Stimulated activated CD8-positive, alpha-beta memory T cell treated with anti-CD3 and anti-CD28 coated beads, Interleukin-12 subunit alpha, Interleukin-12 subunit beta, amount 100 ng/mL, for 24 hours (primary cell): Measurements from ENCODE around the gene APOBEC3C.
A peak's percentile ranks its signal among the peaks of the same experiment; 100 is the strongest.
"Not testable (repeated sequence)": the region's sequence is repeated elsewhere in the genome, so short reads cannot be mapped to it uniquely, and the experiment has no call there.

Experiments
- DNase-seq: peaks from one replicate; pipeline ENCODE4 v3.0.0-alpha.2; 2020; ENCODE audit errors: extremely low read depth

The APOBEC3C gene

DNA sequence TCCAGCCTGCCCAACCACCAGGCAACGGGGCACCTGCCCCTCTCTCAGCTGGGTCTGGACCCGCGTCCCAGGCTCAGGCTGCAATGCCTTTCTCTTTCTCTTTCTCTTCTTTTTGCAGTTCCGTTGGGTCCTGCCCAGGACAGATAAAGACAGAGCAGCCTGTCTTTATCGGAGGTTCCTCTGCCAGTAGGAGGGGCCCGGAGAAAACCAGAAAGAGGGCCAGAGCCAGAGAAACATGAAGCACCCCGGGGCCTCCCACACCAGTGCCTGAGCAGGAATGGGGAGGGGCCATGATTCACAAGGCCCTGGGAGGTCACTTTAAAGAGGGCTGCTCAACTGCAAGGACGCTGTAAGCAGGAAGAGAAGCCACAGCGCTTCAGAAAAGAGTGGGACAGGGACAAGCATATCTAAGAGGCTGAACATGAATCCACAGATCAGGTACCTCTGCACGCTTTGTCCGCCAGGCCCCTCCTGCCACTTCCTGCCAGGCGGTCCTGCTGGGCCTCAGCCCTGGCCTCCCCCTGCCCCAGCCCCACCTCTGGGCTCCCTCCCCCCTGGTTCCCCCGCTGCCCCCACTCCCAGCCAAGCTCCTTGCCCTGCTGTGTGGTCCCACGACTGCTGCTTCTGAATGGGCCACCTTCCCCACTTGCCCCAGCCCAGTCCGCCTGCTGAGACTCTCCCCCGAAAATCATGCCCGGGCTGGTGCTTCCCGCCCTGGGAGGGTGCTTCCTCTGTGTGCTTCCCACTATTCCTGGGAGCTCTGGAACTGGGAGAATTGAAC is at the start of gene APOBEC3C:
Gene APOBEC3C (plus strand): TSS at position 316 of the 781 bp plus-strand sequence. CDS start 106 bp downstream, at position 422.
- DNase-seq = peak; percentile 61

DNA sequence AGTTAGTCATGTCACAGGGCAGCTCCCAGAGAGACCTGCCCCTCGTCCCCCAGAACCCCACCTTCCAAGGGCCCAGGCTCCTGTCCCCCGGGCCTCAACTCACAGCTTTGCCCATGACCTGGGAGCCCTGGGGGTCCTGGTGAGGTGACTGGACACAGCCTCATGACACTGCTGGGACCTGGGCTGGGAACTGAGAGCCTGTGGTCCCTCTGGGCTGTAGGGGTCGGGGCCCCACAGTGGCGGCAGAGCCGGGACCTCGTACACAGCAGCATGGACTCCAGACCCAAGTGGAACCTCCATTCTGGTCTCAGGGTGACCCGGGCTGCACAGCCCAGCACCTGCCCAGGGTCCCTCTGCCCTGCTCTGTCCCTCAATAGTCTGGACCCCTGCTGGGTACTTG is 49.8 kb upstream of the APOBEC3C start:
- DNase-seq = no peak

DNA sequence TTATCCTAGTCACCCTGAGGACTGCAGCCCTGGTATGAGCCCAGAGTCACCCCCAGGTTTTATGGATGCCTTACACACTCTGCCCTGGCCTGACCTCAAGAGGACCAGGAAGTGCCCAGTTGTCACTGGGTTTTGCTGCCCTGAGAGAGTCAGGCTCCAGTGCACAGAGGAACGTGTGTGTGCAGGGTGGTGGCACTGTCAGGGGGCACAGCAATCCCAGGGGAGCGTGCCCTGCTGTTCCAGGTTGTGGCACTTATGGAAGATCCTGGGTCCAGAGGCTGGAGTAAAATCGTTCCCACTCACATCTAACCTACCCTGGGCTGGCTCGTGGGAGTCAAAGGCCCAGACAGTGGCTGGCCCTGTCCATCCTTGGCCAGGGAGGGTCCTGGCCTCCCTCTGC is 49.1 kb upstream of the APOBEC3C start:
- no peak for DNase-seq

DNA sequence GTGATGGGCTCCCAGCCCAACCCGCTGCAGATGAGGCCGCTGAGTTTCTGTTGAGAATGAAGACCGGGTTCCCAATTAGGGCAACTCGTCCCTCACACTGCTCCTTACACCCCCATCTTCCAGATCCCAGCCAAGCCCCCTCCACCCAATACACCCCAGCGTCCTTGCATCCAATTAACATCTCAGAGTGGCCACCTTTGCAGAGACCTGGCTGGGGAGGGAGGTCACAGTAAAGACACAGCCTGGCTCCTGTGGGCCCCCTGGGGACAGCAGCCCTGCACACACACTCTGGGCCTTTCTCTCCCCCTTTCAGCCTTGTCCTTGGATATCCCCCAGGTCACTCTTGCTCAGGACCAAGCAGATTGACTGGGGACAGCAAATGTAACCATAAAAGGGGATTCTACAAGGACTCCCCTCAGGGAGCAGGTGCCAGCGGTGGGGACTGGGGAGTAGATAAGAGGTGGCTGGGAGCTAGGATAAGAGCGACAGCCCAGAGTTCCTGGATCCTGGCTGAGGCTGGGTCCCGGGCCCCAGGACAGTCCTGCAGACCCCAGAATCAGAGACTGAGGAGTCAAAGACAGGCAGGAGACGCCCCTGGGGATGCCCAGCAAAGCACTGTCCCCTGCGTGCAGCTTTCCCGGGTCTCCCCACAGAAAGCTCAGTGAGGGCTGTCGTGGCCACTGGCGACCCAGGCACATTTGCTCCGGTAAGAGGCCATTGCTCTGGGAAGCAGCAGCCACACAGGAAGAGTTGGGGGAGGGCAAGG is 48.3 kb upstream of the APOBEC3C start:
- no peak for DNase-seq

DNA sequence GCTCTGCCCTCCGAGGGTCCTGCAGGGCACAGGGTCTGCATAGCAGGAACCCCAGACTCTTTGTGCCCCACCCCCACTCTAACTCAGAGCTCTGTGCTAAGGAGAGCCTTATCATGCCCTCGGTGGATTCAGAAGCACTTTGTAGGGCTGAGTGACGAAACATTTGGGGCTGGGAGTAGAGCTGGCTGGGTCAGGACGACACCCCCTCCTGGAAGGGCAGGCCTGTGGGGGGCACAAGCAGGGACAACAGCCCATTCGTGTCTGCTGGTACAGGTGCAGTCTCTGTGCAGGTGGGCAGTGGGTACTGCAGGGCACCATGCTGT is 47.7 kb upstream of the APOBEC3C start:
- no peak for DNase-seq

DNA sequence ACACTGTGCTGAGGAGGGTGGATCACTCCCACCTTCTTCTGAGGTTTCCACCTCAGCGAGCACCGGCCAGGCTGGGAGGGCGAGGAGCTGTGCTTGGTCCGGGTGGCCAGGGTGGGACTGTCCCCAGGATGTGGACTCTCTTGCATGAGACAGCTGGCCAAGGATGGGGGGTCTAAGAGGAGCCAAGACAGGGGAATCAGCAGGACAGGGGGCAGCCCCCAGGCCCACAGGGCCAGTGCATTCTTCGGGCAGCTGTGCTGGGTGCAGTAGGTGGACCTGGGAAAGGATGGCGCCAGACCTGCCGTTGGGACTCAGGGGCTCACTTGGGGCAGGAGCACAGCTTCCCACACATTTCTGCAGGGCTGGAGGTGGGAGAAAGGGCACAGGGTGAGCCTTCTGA is 47.1 kb upstream of the APOBEC3C start:
- no peak for DNase-seq

DNA sequence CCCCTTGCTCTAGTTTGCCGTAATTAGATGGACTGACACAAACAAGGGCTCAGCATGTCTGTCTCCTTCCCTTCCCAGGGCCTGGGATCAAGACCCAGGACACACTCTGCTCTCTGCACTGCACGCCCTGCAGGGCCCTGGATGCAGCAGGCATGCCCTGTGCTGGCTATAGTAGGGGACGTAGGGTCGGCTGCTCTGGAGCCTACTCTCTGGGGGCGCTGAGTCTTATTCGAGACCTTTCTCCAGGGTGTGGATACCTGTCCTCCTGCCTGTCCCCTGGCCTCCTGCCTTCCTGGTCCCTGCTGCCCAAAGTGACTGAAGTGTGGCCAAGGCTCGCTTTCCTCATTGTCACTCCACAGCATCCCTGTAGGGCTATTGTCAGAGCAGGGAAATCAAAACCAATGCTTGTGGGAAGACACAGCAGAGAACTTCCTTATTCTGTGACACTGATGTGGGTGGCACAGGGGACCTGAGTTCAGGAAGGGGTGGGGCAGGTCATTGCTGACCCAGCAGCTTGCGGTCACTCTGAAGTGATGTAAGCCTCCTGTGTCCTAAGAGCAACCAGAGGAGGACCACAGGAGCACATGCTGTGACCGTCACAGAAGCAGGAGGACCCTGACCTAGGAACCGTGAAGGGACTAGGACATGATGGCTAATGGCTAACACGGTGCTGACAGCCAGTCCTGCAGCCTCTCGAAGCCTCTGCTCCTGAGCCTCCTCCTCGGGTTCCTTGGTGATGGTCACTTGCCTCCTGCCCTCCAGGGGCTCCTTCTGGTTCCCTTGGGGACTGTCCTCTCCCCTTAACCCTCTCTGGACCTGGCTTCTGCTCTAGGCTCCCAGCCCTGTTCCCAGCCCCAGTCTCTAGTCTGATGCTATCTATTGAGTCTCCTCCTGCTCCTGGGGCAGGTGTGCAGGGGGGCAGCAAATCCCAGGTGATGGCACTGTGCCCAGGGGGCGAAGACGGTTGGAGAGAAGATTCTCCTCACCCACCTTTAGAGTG is 46.3 kb upstream of the APOBEC3C start:
- DNase-seq = no peak

DNA sequence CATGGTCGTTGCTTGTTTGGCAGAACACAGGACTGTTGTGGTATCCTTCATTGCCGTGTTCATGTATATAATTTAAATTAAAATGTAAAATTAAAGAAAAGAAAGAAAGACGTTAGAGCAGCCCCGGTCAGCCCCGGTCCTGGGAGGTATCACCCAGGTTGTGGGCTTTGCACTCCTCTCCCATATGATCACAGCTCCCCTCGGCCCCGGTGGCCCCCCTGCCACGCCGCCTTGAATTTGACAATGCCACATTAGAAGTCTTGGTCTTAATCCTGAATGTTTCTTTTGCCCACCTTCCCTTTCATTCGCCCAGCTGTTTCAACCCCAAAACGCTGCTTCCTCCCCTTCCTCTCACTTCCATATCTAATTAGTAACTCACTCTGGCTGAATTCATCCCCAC is 45.3 kb upstream of the APOBEC3C start:
- no peak for DNase-seq

DNA sequence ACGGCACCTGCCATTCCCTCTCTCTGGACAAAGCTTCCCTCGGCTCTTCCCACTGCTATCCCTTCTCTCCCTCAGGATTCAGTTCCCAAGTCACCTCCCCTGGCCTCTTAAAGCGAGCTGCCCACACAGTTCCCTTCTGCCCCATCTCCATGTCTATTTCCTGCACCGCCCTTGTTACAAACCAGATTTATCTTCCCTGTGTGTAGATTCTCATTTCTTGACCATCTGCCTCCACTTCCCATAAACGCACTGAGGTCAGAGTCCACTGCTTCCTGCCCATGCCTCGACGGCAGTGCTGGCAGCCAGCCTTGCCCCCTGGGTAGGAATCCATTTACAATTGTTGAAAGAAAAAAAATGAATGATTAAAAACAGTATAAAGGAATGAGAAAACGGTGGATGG is 43.5 kb upstream of the APOBEC3C start:
- DNase-seq = no peak

DNA sequence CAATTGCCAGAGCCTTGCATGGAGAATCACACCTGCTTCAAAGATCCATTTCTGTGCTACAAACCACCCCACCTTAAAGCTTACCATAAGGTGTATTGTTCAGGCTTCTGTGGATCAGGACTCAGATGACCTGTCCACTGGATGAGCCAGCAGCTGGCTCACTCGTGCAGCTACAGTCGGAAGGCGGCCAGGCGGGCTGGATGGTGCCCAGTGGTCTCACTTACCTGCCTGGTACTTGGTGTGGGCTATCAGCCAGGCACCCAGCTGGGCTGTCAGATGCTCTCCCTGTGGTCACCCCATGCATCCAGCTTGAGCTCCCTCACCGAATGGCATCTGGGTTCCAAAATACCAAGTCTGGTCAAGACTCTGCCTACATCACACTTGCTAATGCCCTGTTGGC is 42.9 kb upstream of the APOBEC3C start:
- DNase-seq = no peak

DNA sequence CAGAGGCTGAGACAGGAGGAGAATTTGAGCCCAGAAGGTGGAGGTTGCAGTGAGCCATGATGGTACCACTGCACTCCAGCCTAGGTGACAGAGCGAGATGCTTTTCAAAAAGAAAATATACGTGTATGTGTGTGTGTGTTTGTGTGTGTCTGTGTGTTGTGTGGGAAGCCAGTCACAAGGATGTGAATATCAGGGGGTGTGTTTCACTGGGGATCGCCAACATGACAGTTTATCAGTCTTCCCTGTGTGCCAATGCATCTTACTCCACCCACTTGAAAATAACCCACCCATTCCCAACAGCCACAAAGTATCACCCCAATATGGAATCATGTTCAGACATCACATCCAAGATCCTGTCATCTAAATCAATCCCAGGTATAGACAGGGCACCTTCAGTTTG is 42.3 kb upstream of the APOBEC3C start:
- no peak for DNase-seq

DNA sequence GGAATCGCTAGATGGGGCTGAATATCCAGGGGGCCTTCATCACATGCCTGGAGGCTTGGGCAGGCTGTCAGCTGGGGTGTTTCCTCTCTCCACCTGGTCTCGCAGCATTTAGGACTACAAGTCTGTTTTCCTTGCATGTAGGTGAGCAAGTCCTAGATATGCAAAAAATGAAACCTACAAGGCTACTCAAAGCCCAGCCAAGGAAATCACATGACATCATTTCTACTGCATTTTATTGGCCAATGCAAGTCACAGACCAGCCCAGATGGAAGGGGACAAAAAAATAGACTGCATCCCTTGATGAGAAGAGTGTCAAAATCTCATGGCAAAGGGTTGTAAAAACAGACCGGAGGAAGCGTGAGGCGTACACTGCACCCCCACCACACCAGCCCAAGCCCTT is 41.5 kb upstream of the APOBEC3C start:
- no peak for DNase-seq

DNA sequence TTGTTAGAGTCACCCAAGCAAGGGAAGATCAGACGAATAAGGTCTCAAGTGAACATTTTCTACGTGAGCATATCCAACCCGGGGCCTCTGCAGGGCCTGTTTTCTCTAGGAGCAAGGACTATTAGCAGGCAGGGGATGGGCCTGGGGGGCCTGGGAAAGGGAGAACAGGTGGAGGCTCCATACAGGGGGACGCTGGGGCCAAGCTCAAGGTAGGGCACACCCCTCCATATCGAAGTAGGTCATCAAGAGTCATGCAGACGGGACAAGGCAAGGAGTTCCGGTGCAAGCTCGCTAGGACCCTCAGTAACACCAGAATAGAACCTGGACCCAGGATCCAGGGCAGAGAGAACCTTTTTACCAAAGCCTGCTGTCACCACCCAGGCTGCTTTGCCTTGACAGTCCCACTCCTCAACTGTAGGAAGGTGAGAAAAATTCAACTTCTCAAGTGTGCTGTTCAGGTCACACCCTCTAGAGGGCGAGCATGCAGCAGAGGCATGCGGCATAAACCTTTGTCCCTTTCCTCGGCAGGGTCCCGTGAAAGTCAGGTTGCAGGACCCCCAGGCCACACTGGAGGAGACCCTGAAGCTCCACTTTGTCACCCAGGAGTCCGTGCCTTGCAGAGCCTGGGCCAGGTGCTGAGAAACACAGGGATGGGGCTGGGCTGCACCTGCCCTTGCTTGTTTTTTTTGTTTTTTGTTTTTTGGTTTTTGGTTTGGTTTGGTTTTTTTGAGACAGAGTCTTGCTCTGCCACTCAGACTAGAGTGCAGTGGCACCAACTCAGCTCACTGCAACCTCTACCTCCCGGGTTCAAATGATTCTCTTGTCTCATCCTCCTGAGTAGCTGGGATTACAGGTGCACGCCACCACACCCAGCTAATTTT is 40.5 kb upstream of the APOBEC3C start:
- no peak for DNase-seq

DNA sequence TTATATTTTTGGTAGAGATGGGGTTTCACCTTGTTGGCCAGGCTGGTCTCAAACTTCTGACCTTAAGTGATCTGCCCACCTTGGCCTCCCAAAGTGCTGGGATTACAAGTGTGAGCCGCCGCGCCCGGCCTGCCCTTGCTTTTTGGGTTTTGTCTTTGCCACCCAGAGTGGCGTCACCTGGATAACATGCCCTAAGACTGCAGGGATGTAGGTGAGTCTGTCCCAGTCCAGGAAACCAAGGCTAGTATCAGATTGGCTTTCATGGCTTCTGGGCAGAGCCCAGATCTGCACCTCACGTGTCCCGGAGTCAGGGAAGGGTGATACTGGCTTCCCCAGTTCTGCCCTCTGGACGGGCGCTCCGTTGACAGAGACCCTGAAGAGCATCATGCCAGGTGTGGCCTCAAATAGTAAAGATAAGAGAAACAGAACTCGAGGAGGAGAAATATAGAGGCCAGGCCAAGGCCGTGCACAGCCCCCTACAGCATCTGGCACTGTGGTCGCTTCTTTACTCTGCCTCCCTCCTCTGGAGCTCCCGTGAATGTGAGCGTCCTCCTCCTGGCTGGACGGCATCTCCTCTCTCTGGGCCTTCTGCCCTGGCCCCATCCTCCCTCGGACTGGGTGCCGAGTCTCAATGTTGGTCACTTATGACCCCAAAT is 39.8 kb upstream of the APOBEC3C start:
- no peak for DNase-seq

DNA sequence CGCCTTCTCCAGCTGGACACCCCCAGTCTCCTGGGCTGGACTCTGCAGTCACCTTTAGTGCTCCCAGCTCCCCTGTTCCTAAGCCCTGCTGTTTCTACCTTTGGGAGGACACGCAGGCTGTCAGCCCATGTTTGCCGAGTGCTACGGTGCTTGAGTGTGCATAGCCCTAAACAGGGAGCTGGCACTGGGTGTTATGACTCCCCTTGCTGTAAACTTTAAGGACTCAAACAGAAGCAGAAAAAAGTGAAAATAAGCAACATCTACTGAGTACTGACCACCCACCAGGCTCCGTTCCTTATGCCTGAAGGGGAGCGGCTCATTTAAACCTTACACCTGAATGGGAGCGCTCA is 39.3 kb upstream of the APOBEC3C start:
- no peak for DNase-seq

DNA sequence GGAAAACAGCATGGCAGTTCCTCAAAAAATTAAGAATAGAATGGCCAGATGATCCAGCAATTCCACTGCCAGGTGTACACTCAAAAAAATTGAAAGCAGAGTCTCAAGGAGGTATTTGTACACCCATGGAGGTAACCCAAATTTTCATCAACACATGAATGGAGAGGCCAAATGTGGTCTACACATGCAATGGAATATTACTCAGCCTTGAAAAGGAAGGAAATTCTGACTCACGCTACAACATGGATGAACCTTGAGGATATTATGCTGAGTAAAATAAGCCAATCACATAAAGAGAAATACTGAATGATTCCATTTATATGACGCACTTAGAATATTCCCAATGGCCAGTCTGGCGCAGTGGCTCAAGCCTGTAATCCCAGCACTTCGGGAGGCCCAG is 36.8 kb upstream of the APOBEC3C start:
- DNase-seq = not testable (repeated sequence)

DNA sequence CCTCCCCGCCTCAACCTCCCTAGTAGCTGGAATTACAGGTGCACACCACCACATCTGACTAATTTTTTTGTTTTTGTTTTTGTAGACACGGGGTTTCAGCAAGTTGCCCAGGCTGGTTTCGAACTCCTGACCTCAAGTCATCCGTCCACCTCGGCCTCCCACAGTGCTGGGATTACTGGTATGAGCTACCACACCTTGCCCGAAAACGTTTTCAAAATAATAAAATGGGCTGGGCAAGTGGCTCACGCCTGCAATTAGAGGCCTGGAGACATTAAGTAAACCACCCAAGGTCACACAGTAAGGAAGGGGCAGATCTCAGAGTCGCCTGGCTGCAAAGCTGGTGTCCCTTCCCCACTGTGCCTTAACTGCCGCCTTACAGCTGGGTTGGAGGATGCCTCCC is 33.5 kb upstream of the APOBEC3C start:
- DNase-seq = not testable (repeated sequence)

DNA sequence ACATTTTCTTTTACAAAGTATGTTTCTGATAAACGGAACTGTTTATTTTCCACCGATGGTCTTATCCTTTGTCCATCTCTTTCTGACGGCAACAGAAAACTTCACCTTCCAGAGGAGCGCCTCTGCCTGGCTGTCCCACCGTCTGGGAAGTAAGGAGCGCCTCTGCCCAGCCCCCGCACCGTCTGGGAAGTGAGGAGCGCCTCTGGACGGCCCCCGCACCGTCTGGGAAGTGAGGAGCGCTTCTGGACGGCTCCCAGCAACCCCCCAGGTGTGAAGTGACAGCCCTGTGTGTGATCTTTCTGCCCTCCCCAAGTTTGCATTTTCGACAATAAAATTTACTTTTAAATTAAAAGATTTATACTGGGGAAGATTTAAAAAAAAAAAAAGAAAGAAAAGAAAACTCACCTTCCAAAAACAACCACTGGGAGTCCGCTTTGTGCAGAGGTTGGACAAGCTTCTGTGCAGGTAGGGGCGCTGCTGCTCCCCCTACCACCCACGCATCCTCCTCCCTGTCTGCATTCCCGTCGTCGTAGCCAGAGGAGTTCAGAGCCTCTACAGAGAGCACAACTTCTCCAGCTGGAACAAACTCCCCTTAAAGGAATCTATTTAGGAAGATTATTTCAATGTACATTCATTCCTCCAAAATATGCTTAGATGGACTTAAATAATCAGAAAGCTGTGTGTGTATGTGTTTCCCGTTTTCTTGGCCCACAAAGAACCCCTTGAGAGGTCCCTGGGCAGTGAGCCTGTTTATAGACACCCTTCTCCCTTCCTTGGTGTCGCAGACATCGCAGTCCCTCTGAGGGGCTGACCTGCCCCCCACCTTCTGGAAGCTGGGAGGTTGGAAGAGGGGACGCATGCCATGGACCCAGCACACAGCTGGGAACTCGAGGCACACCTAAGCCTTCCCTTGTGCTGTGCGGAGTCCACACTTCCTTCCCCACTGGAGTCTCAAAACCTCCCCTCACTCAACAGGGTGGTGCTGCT is 32.8 kb upstream of the APOBEC3C start:
- DNase-seq = no peak
